ENCODE results near the gene PRKCE.
A peak's percentile ranks its signal among the peaks of the same experiment; 100 is the strongest.

The PRKCE gene

DNA sequence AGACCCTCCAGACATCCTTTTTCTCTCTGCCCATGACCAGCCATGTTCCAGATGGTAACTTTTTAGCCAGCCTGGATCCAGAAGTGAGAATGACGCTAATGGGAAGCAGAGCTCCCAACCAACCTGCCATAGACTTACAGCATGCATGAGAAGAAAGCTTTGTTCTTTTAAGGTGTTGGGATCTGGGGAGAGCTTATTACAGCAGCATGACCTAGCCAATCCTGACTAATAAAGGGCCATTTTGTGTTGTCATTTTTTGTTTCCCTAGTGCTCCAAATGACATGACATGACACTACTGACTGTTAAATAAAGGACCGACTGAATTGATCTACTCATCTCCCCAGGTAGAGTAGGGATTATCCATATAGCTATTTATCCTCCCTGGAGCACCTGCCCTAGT lies 5.2 kb upstream of the PRKCE start:
- Histone ChIP-seq H3K4me1 (ENCODE audit: insufficient read depth, insufficient read length) (peaks cover 4% of the 10 kb centered on the region), H3K4me3 (ENCODE audit: insufficient read length, low read depth) (no peak overlapping the region), H3K9me3 (ENCODE audit: insufficient read depth, low read length) (no peaks in the 10 kb centered on the region), H3K27me3 (ENCODE audit: insufficient read depth, insufficient read length) (peaks cover 48% of the 10 kb centered on the region), H3K9ac (ENCODE audit: insufficient read length, low read depth) (no peak overlapping the region), H3K36me3 (ENCODE audit: insufficient read depth, insufficient read length, low read length) (no peaks in the 10 kb centered on the region)
- no peak for DNase-seq (ENCODE audit: low read depth, low spot score)
- no peak for TF ChIP-seq ZNF274 (IDR thresholded peaks at IDR 0.05; ENCODE audit: low read depth, low read length)
- TF ChIP-seq YY1 (IDR thresholded peaks at IDR 0.05; ENCODE audit: insufficient read depth, insufficient read length), result no peak
- no peak for TF ChIP-seq SUZ12 (IDR thresholded peaks at IDR 0.05; ENCODE audit: extremely low read depth, insufficient read depth, insufficient read length)

DNA sequence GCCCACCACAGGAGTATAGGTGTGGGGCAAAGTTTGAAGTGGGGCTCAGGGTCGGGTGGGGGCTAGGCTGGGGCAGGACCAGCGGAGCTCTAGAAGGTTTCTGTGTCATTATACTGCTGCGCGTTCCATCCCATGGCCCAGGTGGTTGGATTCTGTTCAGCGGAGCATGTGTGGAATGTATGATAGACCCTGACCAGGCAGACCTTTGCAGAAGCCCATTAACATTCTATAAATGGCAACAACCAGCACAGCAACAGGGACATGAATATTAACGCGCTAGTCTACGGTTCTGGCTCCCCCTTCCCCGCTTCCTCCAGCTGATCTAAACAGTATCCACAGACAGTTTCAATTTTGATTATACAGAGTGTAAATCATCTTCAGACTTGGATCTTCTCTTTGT lies 4.1 kb upstream of the PRKCE start:
- no peaks in the 10 kb centered on the region for H3K9me3 ChIP-seq (ENCODE audit: insufficient read depth, low read length)
- H3K36me3 ChIP-seq (ENCODE audit: insufficient read depth, insufficient read length, low read length), result no peaks in the 10 kb centered on the region
- no peak for TF ChIP-seq ZNF274 (IDR thresholded peaks at IDR 0.05; ENCODE audit: low read depth, low read length)
- TF ChIP-seq YY1 (IDR thresholded peaks at IDR 0.05; ENCODE audit: insufficient read depth, insufficient read length), result no peak
- TF ChIP-seq SUZ12 (IDR thresholded peaks at IDR 0.05; ENCODE audit: extremely low read depth, insufficient read depth, insufficient read length), result no peak
- H3K4me3 ChIP-seq (ENCODE audit: insufficient read length, low read depth), result no peak overlapping the region
- H3K9ac ChIP-seq (ENCODE audit: insufficient read length, low read depth), result no peak overlapping the region
- DNase-seq (ENCODE audit: low read depth, low spot score), result no peak
- H3K4me1 ChIP-seq (ENCODE audit: insufficient read depth, insufficient read length), result peaks cover 6% of the 10 kb centered on the region
- H3K27me3 ChIP-seq (ENCODE audit: insufficient read depth, insufficient read length), result peaks cover 52% of the 10 kb centered on the region

DNA sequence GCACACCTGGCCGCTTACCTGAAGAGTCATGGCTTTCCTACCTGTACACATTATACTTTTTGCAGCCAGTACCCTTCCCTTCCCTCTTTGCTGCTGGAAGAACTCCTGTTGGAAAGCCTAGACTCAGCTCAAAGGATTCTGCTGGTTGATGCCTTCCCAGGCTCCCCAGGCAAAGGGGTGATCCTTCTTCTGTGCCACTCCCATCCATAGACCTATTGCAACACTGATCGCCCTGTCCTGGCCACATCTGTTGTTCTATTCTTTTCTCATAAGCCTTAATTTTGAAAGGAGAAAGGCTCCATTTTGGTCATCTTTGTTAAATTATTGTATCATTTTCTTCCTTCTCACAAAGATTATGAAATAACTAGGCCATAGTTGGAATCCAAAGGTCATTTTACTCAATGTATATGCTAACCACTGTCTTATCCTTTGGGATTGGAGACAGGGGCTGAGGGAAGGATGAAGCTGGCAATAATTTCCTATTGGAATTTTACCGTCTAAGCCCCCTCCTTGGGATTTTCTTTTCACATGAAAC lies 3.4 kb upstream of the PRKCE start:
- no peak for DNase-seq (ENCODE audit: low read depth, low spot score)
- Histone ChIP-seq H3K4me1 (ENCODE audit: insufficient read depth, insufficient read length) (peaks cover 4% of the 10 kb centered on the region), H3K27me3 (ENCODE audit: insufficient read depth, insufficient read length) (peaks cover 52% of the 10 kb centered on the region), H3K4me3 (ENCODE audit: insufficient read length, low read depth) (no peak overlapping the region), H3K9me3 (ENCODE audit: insufficient read depth, low read length) (no peaks in the 10 kb centered on the region), H3K36me3 (ENCODE audit: insufficient read depth, insufficient read length, low read length) (no peaks in the 10 kb centered on the region), H3K9ac (ENCODE audit: insufficient read length, low read depth) (no peak overlapping the region)
- TF ChIP-seq ZNF274 (IDR thresholded peaks at IDR 0.05; ENCODE audit: low read depth, low read length) (no peak), YY1 (IDR thresholded peaks at IDR 0.05; ENCODE audit: insufficient read depth, insufficient read length) (no peak), SUZ12 (IDR thresholded peaks at IDR 0.05; ENCODE audit: extremely low read depth, insufficient read depth, insufficient read length) (no peak)

DNA sequence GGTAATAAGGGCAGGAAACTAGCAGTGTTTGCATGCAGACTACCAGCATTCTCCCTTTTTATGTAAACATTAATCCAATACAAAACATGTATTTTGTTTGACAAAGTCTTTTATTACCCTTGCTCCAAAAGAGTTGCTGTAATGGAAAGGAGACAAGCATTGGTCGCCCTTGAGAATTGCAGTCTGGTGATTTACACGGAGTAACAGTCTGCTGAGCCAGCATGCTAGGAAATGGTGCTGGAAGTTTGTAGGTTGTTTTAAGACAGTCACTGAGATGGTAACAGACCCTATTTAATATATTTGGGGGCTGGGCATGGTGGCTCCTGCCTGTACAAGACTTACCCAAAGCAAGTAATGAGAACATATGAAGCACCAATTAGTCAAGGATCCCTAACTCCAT lies 2.8 kb upstream of the PRKCE start:
- H3K36me3 ChIP-seq (ENCODE audit: insufficient read depth, insufficient read length, low read length), result no peaks in the 10 kb centered on the region
- no peak for TF ChIP-seq SUZ12 (IDR thresholded peaks at IDR 0.05; ENCODE audit: extremely low read depth, insufficient read depth, insufficient read length)
- no peak for TF ChIP-seq YY1 (IDR thresholded peaks at IDR 0.05; ENCODE audit: insufficient read depth, insufficient read length)
- no peak for TF ChIP-seq ZNF274 (IDR thresholded peaks at IDR 0.05; ENCODE audit: low read depth, low read length)
- no peak overlapping the region for H3K9ac ChIP-seq (ENCODE audit: insufficient read length, low read depth)
- peaks cover 53% of the 10 kb centered on the region for H3K27me3 ChIP-seq (ENCODE audit: insufficient read depth, insufficient read length)
- H3K9me3 ChIP-seq (ENCODE audit: insufficient read depth, low read length), result no peaks in the 10 kb centered on the region
- H3K4me1 ChIP-seq (ENCODE audit: insufficient read depth, insufficient read length), result peaks cover 3% of the 10 kb centered on the region
- DNase-seq (ENCODE audit: low read depth, low spot score), result no peak
- H3K4me3 ChIP-seq (ENCODE audit: insufficient read length, low read depth), result no peak overlapping the region

DNA sequence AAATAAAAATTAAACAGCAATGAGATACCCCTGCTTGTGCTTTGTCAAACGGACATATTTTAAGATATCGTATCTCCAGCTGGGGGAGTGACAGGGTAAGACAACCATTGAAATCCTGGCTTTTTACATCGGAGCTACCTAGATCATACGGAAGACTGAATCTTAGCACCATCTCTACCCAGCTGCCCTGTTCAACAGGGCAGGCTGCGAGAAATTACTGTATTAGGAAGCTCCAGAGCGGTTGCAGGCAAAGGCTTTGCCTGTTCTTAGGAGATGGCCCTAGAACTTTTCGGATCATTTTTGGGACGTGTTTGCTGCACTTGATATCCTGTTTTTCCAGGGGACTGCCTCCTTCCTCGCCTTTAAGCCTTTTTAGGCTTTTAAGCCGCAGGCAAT lies 2.0 kb upstream of the PRKCE start:
- Histone ChIP-seq H3K9me3 (ENCODE audit: insufficient read depth, low read length) (no peaks in the 10 kb centered on the region), H3K27me3 (ENCODE audit: insufficient read depth, insufficient read length) (peaks cover 54% of the 10 kb centered on the region), H3K36me3 (ENCODE audit: insufficient read depth, insufficient read length, low read length) (no peaks in the 10 kb centered on the region), H3K9ac (ENCODE audit: insufficient read length, low read depth) (peak overlapping the region; percentile 42), H3K4me3 (ENCODE audit: insufficient read length, low read depth) (peak overlapping the region; percentile 59), H3K4me1 (ENCODE audit: insufficient read depth, insufficient read length) (peaks cover 3% of the 10 kb centered on the region)
- TF ChIP-seq YY1 (IDR thresholded peaks at IDR 0.05; ENCODE audit: insufficient read depth, insufficient read length) (no peak), SUZ12 (IDR thresholded peaks at IDR 0.05; ENCODE audit: extremely low read depth, insufficient read depth, insufficient read length) (no peak), ZNF274 (IDR thresholded peaks at IDR 0.05; ENCODE audit: low read depth, low read length) (no peak)
- DNase-seq (ENCODE audit: low read depth, low spot score), result no peak

DNA sequence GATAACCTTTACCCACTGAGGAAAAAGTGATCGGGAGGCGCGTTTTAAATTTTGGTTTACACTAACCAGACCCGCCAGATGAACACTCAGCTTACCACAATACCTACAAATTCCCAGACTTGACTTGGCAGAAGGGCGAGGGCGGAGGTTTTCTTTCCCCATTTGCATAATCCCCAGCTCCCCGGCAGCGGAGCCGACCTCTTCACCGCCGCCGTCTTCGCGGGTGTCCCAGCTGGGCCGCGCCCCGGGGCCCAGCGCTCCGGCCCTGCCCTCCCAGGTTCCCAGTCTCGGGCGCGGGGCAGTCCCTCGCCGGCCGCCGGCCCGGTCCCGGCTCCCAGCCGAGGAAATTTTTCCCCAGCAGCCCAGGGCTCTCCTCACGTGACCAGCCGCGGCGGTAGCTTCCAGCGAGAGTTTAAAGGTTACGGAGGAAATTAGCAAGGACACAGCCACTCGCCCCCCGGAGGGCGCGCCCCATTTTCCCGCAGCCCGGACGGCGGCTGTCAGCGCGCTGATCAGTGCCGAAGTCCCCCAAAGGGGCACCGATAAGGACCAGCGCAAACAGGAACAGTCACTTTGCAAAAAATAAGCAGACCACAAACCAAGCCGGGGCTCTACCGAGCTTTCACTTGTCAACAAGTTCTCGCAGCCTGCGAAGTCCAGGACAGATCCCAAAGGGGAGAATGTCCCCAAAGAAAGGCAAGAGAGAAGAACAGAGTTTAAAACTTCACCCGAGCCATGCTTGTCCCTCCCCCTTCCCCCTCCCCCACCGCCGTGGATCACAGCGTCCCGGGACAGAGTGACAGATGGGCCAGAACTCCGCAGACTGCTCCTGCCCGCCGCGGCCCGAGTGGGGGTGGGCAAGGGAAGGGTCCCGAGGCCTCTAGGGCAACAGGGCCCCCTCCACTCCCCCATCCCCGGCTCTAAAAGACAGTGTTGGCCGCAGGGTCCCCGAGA lies 1.3 kb upstream of the PRKCE start:
- Histone ChIP-seq H3K4me1 (ENCODE audit: insufficient read depth, insufficient read length) (peaks cover 3% of the 10 kb centered on the region), H3K9ac (ENCODE audit: insufficient read length, low read depth) (peak overlapping the region; percentile 50), H3K27me3 (ENCODE audit: insufficient read depth, insufficient read length) (peaks cover 60% of the 10 kb centered on the region), H3K4me3 (ENCODE audit: insufficient read length, low read depth) (peak overlapping the region; percentile 59), H3K9me3 (ENCODE audit: insufficient read depth, low read length) (no peaks in the 10 kb centered on the region), H3K36me3 (ENCODE audit: insufficient read depth, insufficient read length, low read length) (no peaks in the 10 kb centered on the region)
- no peak for DNase-seq (ENCODE audit: low read depth, low spot score)
- no peak for TF ChIP-seq ZNF274 (IDR thresholded peaks at IDR 0.05; ENCODE audit: low read depth, low read length)
- no peak for TF ChIP-seq YY1 (IDR thresholded peaks at IDR 0.05; ENCODE audit: insufficient read depth, insufficient read length)
- no peak for TF ChIP-seq SUZ12 (IDR thresholded peaks at IDR 0.05; ENCODE audit: extremely low read depth, insufficient read depth, insufficient read length)

DNA sequence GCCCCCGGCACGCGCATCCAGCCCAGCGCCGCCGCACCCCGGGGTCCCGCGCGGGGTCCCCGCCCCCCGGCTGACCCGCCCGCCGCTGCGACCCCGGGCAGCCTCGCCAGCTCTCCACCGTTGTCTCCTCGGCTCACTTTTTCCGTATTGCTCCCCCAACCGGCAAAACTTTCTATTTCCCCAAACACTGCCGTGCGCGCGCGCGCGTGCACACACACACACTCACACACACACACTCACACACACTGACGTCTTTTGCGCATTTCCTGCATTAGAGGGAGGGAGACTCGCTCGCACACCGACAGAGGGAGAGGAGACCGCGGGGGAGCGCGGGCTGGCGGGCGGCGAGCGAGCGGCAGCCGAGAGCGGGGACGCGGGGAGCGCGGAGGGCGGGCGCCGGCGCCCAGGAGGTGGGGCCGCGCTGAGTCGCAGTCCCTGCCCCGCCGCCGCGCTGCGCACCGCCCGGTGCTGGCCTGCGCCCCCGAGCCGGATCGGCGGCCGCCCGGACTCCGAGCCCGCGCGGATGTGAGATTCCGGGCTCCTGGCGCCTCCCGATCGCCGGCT lies 542 bp upstream of the PRKCE start:
- H3K9me3 ChIP-seq (ENCODE audit: insufficient read depth, low read length), result no peaks in the 10 kb centered on the region
- H3K9ac ChIP-seq (ENCODE audit: insufficient read length, low read depth), result peak overlapping the region; percentile 70
- DNase-seq (ENCODE audit: low read depth, low spot score), result peak; percentile 76
- no peaks in the 10 kb centered on the region for H3K36me3 ChIP-seq (ENCODE audit: insufficient read depth, insufficient read length, low read length)
- H3K27me3 ChIP-seq (ENCODE audit: insufficient read depth, insufficient read length), result peaks cover 60% of the 10 kb centered on the region
- TF ChIP-seq ZNF274 (IDR thresholded peaks at IDR 0.05; ENCODE audit: low read depth, low read length) (no peak), SUZ12 (IDR thresholded peaks at IDR 0.05; ENCODE audit: extremely low read depth, insufficient read depth, insufficient read length) (no peak), YY1 (IDR thresholded peaks at IDR 0.05; ENCODE audit: insufficient read depth, insufficient read length) (no peak)
- H3K4me3 ChIP-seq (ENCODE audit: insufficient read length, low read depth), result peak overlapping the region; percentile 59
- peaks cover 3% of the 10 kb centered on the region for H3K4me1 ChIP-seq (ENCODE audit: insufficient read depth, insufficient read length)

All from NT2/D1 (cell line).